Stimulated activated naive CD8-positive, alpha-beta T cell treated with anti-CD3 and anti-CD28 coated beads, Interleukin-15, amount 100 ng/mL, for 72 hours (primary cell): ENCODE data around the gene RIPOR3.
A peak's percentile ranks its signal among the peaks of the same experiment; 100 is the strongest.
"Not testable (repeated sequence)": the region's sequence is repeated elsewhere in the genome, so short reads cannot be mapped to it uniquely, and the experiment has no call there.

Experiments
- ATAC-seq: fragments of 150-1000 bp; cut with Tn5 transposase; 2 replicates; pipeline ENCODE4 v1.10.0; 2021; ENCODE audit warnings: mild to moderate bottlenecking, moderate library complexity
- DNase-seq, 2 donors: peaks; one replicate each; pipeline ENCODE4 v3.0.0; 2021 to 2022
- H3K27ac Mint-ChIP-seq, 2 donors: one replicate each; pipeline ENCODE4 v1.8.0; 2022; ENCODE audit warnings: mild to moderate bottlenecking in 2 of 2, mixed read lengths in 2 of 2, moderate library complexity in 2 of 2
- H3K27me3 Mint-ChIP-seq: one replicate; pipeline ENCODE4 v1.8.0; 2022; ENCODE audit warnings: mixed read lengths
- H3K4me1 Mint-ChIP-seq: one replicate; pipeline ENCODE4 v1.8.0; 2022; ENCODE audit warnings: mild to moderate bottlenecking, mixed read lengths
- H3K4me3 Mint-ChIP-seq, 2 donors: one replicate each; pipeline ENCODE4 v1.8.0; 2022; ENCODE audit warnings: mild to moderate bottlenecking in 2 of 2, mixed read lengths in 2 of 2, moderate library complexity in 1 of 2
- H3K9me3 Mint-ChIP-seq, 2 donors: one replicate each; pipeline ENCODE4 v1.8.0; 2022; ENCODE audit warnings: mixed read lengths in 2 of 2

The RIPOR3 gene

GRCh38 chr20:50580842-50581544, 110.3 kb downstream of the RIPOR3 start:
- ATAC-seq = no peak
- Mint-ChIP-seq H3K27ac (no peak overlapping the region), H3K4me1 (peaks cover 8% of the 10 kb centered on the region), H3K9me3 (no peaks in the 10 kb centered on the region), H3K4me3 (no peak overlapping the region), H3K27me3 (no peaks in the 10 kb centered on the region)
- no peak for DNase-seq

GRCh38 chr20:50580016-50580747, 111.2 kb downstream of the RIPOR3 start:
- no peaks in the 10 kb centered on the region for H3K9me3 Mint-ChIP-seq
- no peak overlapping the region for H3K4me3 Mint-ChIP-seq
- H3K4me1 Mint-ChIP-seq = peaks cover 15% of the 10 kb centered on the region
- ATAC-seq (peak; percentile 55), DNase-seq (peak; percentile 43 to 50)
- H3K27ac Mint-ChIP-seq = no peak overlapping the region
- H3K27me3 Mint-ChIP-seq = no peaks in the 10 kb centered on the region

GRCh38 chr20:50579511-50579910, 111.8 kb downstream of the RIPOR3 start:
- Mint-ChIP-seq H3K27me3 (no peaks in the 10 kb centered on the region), H3K4me1 (peaks cover 22% of the 10 kb centered on the region), H3K27ac (no peak overlapping the region), H3K4me3 (no peak overlapping the region), H3K9me3 (no peaks in the 10 kb centered on the region)
- ATAC-seq (no peak), DNase-seq (no peak)

GRCh38 chr20:50578778-50579165, 112.6 kb downstream of the RIPOR3 start:
- Mint-ChIP-seq H3K27me3 (no peaks in the 10 kb centered on the region), H3K27ac (no peak overlapping the region), H3K4me1 (peaks cover 22% of the 10 kb centered on the region), H3K4me3 (no peak overlapping the region), H3K9me3 (no peaks in the 10 kb centered on the region)
- no peak for ATAC-seq
- no peak for DNase-seq

GRCh38 chr20:50578061-50578777, 113.1 kb downstream of the RIPOR3 start:
- Mint-ChIP-seq H3K4me3 (no peak overlapping the region), H3K27ac (peak overlapping the region; percentile 2 to 57), H3K27me3 (no peaks in the 10 kb centered on the region), H3K9me3 (no peaks in the 10 kb centered on the region), H3K4me1 (peaks cover 25% of the 10 kb centered on the region)
- ATAC-seq (no peak), DNase-seq (no peak)

- Mint-ChIP-seq H3K27ac (peak overlapping the region; percentile 58 to 80), H3K9me3 (no peaks in the 10 kb centered on the region), H3K4me3 (no peak overlapping the region), H3K27me3 (no peaks in the 10 kb centered on the region), H3K4me1 (peaks cover 33% of the 10 kb centered on the region)
- no peak for DNase-seq
- ATAC-seq = no peak
These were observed 113.9 kb downstream of the RIPOR3 start for GRCh38 chr20:50577175-50578018.

GRCh38 chr20:50575865-50576720, 115.2 kb downstream of the RIPOR3 start:
- H3K27ac Mint-ChIP-seq = peak overlapping the region; percentile 48 to 79
- no peaks in the 10 kb centered on the region for H3K9me3 Mint-ChIP-seq
- peak; percentile 41 to 54 for DNase-seq

GRCh38 chr20:50574586-50574985, 116.8 kb downstream of the RIPOR3 start:
- Mint-ChIP-seq H3K9me3 (no peaks in the 10 kb centered on the region), H3K27me3 (no peaks in the 10 kb centered on the region), H3K27ac (no peak overlapping the region), H3K4me3 (no peak overlapping the region), H3K4me1 (peaks cover 54% of the 10 kb centered on the region)
- ATAC-seq (no peak), DNase-seq (no peak)

More at GRCh38 chr20:50575865-50576720, 115.2 kb downstream of the RIPOR3 start:
- Mint-ChIP-seq H3K4me1 (peaks cover 41% of the 10 kb centered on the region), H3K27me3 (no peaks in the 10 kb centered on the region), H3K4me3 (no peak overlapping the region)
- ATAC-seq = peak; percentile 95

GRCh38 chr20:50574108-50574507, 117.2 kb downstream of the RIPOR3 start:
- Mint-ChIP-seq H3K4me1 (peaks cover 55% of the 10 kb centered on the region), H3K4me3 (no peak overlapping the region), H3K9me3 (no peaks in the 10 kb centered on the region), H3K27me3 (no peaks in the 10 kb centered on the region), H3K27ac (peak overlapping the region in 1 of 2 donors; percentile 34)
- DNase-seq = no peak
- ATAC-seq = no peak

GRCh38 chr20:50572938-50573777, 118.2 kb downstream of the RIPOR3 start:
- H3K27me3 Mint-ChIP-seq = no peaks in the 10 kb centered on the region
- H3K4me3 Mint-ChIP-seq = no peak overlapping the region
- peak overlapping the region; percentile 20 to 31 for H3K27ac Mint-ChIP-seq
- peaks cover 63% of the 10 kb centered on the region for H3K4me1 Mint-ChIP-seq
- ATAC-seq (no peak), DNase-seq (no peak)
- no peaks in the 10 kb centered on the region for H3K9me3 Mint-ChIP-seq

- H3K27ac Mint-ChIP-seq = no peak overlapping the region
- DNase-seq (no peak), ATAC-seq (no peak)
- H3K4me1 Mint-ChIP-seq = peaks cover 80% of the 10 kb centered on the region
- no peaks in the 10 kb centered on the region for H3K27me3 Mint-ChIP-seq
- no peak overlapping the region for H3K4me3 Mint-ChIP-seq
- H3K9me3 Mint-ChIP-seq = no peaks in the 10 kb centered on the region
These were observed 119.9 kb downstream of the RIPOR3 start for GRCh38 chr20:50571466-50571865.

- H3K9me3 Mint-ChIP-seq = no peaks in the 10 kb centered on the region
- H3K4me3 Mint-ChIP-seq = peak overlapping the region; percentile 25 to 61
These were observed 121.2 kb downstream of the RIPOR3 start for GRCh38 chr20:50569864-50570836.

GRCh38 chr20:50569487-50569863, 121.9 kb downstream of the RIPOR3 start:
- DNase-seq, H3K9me3 Mint-ChIP-seq, H3K27me3 Mint-ChIP-seq: not testable (repeated sequence)
- Mint-ChIP-seq H3K27ac (peak overlapping the region in 1 of 2 donors; percentile 72), H3K4me3 (peak overlapping the region; percentile 25 to 61), H3K4me1 (peaks cover 74% of the 10 kb centered on the region)
- ATAC-seq = peak; percentile 3

More at GRCh38 chr20:50569864-50570836, 121.2 kb downstream of the RIPOR3 start:
- Mint-ChIP-seq H3K27ac (peak overlapping the region; percentile 72 to 87), H3K4me1 (peaks cover 74% of the 10 kb centered on the region), H3K27me3 (no peaks in the 10 kb centered on the region)
- peak; percentile 94 for ATAC-seq
- peak; percentile 48 to 79 for DNase-seq
